Chondrocyte (in vitro differentiated cells): ENCODE data around the gene TMEM273. TPM values are rescaled to one million over a fixed set of nuclear protein-coding genes. Genes with fewer than 3 reads are reported as not detected.

Experiments used
- DNase-seq: peaks from one replicate; pipeline ENCODE4 v3.0.0; 2021; ENCODE audit warnings: mixed read lengths, low spot score
- H3K27ac Mint-ChIP-seq: one replicate; pipeline ENCODE4 v1.8.0; 2021; ENCODE audit warnings: mild to moderate bottlenecking, moderate library complexity, mixed read lengths; ENCODE audit not compliant: unreplicated experiment
- H3K27me3 Mint-ChIP-seq: 2 replicates; pipeline ENCODE4 v1.8.0; 2021; ENCODE audit warnings: low read depth, mixed read lengths
- H3K36me3 Mint-ChIP-seq: 2 replicates; pipeline ENCODE4 v1.8.0; 2021; ENCODE audit warnings: low read depth, mixed read lengths
- H3K4me1 Mint-ChIP-seq: 2 replicates; pipeline ENCODE4 v1.8.0; 2021; ENCODE audit warnings: low read depth, mild to moderate bottlenecking, mixed read lengths
- H3K4me3 Mint-ChIP-seq: one replicate; pipeline ENCODE4 v1.8.0; 2021; ENCODE audit warnings: mild to moderate bottlenecking, moderate library complexity, mixed read lengths; ENCODE audit not compliant: unreplicated experiment
- H3K9me3 Mint-ChIP-seq: 2 replicates; pipeline ENCODE4 v1.8.0; 2021; ENCODE audit warnings: low read depth, mixed read lengths
- CTCF ChIP-seq: fragments of 200-600 bp; sonication (generic); IDR thresholded peaks from 2 replicates; pipeline ENCODE4 v1.5.0; 2021; ENCODE audit warnings: antibody characterized with exemption, mild to moderate bottlenecking, moderate library complexity
- total RNA-seq: library from RNA; stranded (reverse); gene quantifications from 3 replicates; pipeline ENCODE4 v1.2.1, GENCODE V29; 2021

TMEM273 gene
- total RNA-seq, 1 donor from 2014 or later = not detected

DNA sequence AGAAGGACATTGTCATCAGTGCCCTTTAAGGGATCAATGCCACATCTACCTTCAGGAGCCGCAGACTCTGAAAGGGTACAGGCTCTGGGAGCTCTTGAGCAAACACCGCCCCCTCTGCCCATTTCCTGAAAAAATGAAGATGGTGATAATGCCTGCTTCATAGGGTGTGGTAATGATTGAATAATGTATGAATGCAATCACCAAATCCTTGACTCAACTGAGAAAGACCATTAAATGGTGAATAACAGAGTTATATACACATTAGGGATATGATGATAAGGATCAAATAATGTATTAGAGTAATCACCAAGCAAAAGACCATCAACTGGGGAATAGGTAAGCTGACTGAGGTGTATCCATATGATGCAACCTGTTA, 55.8 kb downstream of the TMEM273 start:
- H3K4me3 Mint-ChIP-seq = no peak overlapping the region
- no peak for TF ChIP-seq CTCF
- H3K36me3 Mint-ChIP-seq = no peaks in the 10 kb centered on the region
- peaks cover 7% of the 10 kb centered on the region for H3K9me3 Mint-ChIP-seq
- peaks cover 6% of the 10 kb centered on the region for H3K4me1 Mint-ChIP-seq
- no peak overlapping the region for H3K27ac Mint-ChIP-seq
- DNase-seq = no peak
- H3K27me3 Mint-ChIP-seq = peaks cover 14% of the 10 kb centered on the region

DNA sequence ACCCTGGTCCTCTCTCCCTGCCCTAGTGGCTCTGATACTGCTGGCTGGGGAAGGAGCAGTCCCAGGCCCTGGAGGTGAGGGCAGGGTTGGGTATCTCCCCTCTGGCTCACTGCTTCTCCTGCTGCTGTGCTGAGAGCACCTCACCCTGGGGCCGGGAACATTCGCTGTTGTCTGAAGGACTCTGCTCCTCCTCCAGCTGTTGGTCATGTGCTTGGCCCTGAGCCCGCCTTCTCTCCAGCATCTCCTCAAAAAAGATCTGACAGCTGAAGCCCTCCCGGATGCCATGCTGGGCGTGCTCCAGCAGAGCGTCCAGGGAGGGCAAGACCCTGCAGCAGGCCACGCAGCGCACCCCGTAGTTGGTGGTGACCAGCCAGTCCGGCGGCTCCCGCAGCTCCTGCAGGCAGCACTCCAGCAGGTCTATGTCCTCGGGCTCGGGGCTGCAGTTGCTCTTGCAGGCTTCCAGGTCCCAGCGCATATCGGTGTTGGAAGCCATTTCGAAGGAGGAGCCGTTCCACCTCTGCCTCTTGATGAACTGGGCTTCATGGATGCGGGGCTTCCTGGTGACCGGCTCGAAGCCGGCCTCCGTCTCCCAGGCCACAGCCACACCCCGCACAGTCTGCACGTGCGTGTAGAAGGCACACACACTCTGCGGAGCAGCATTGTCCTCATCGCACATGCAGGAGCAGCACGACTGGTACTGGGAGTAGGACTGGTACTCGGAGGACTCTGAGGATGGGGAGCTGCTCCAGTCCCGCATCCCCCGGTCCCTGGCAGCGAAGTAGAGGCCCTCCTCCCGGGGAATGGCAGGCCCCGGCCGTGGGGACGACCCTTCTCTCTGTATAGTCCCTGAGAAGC, 56.5 kb downstream of the TMEM273 start:
- Mint-ChIP-seq H3K9me3 (peaks cover under 1% of the 10 kb centered on the region), H3K36me3 (no peaks in the 10 kb centered on the region), H3K4me3 (no peak overlapping the region), H3K27ac (no peak overlapping the region), H3K4me1 (peaks cover 6% of the 10 kb centered on the region), H3K27me3 (peaks cover 14% of the 10 kb centered on the region)
- TF ChIP-seq CTCF = no peak
- DNase-seq = no peak

DNA sequence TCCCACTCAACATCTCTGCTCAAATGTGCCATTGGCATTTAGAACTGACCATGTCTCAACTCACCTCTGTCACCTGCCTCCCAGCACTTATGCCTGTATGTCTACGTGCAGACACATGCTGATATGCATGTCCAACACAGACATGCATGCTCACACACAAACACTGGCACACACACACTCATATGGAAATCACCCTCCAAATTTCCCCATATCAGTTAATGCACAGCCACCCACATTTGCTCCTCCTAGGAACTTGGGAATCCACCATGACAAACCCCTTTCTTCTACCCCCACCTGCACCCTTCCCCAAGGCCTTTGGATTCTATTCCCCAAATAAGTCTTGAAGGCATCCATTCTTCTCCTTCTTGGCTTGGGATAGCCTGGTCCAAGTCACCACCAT, 58.8 kb downstream of the TMEM273 start:
- Mint-ChIP-seq H3K9me3 (no peaks in the 10 kb centered on the region), H3K4me1 (no peaks in the 10 kb centered on the region), H3K4me3 (no peak overlapping the region), H3K36me3 (no peaks in the 10 kb centered on the region), H3K27ac (no peak overlapping the region), H3K27me3 (peaks cover 10% of the 10 kb centered on the region)
- DNase-seq = no peak
- no peak for TF ChIP-seq CTCF

GRCh38 chr10:49128854-49129253, 59.3 kb downstream of the TMEM273 start:
- peaks cover 10% of the 10 kb centered on the region for H3K27me3 Mint-ChIP-seq
- no peak overlapping the region for H3K4me3 Mint-ChIP-seq
- H3K36me3 Mint-ChIP-seq = no peaks in the 10 kb centered on the region
- no peaks in the 10 kb centered on the region for H3K9me3 Mint-ChIP-seq
- TF ChIP-seq CTCF = no peak
- no peaks in the 10 kb centered on the region for H3K4me1 Mint-ChIP-seq
- H3K27ac Mint-ChIP-seq = no peak overlapping the region
- DNase-seq = no peak

- Mint-ChIP-seq H3K4me3 (no peak overlapping the region), H3K9me3 (peaks cover 4% of the 10 kb centered on the region), H3K27ac (no peak overlapping the region), H3K27me3 (peaks cover 12% of the 10 kb centered on the region), H3K36me3 (no peaks in the 10 kb centered on the region), H3K4me1 (no peaks in the 10 kb centered on the region)
- TF ChIP-seq CTCF = no peak
- no peak for DNase-seq
Observed at GRCh38 chr10:49123981-49124950, 63.9 kb downstream of the TMEM273 start.
